UCSD-AML1 (cell line): ENCODE data around the gene PRKCA.

Experiments used
- DNase-seq: peaks from one replicate; lab custom pipeline; 2025; ENCODE audit not compliant: unreplicated experiment; lab: John Stamatoyannopoulos, UW

PRKCA gene

GRCh38 chr17:66725956-66726355, 423.5 kb downstream of the PRKCA start:
- DNase-seq = no peak

- no peak for DNase-seq
These were observed 424.0 kb downstream of the PRKCA start for GRCh38 chr17:66726371-66726770.

- no peak for DNase-seq
These were observed 424.4 kb downstream of the PRKCA start for GRCh38 chr17:66726846-66727245.

DNA sequence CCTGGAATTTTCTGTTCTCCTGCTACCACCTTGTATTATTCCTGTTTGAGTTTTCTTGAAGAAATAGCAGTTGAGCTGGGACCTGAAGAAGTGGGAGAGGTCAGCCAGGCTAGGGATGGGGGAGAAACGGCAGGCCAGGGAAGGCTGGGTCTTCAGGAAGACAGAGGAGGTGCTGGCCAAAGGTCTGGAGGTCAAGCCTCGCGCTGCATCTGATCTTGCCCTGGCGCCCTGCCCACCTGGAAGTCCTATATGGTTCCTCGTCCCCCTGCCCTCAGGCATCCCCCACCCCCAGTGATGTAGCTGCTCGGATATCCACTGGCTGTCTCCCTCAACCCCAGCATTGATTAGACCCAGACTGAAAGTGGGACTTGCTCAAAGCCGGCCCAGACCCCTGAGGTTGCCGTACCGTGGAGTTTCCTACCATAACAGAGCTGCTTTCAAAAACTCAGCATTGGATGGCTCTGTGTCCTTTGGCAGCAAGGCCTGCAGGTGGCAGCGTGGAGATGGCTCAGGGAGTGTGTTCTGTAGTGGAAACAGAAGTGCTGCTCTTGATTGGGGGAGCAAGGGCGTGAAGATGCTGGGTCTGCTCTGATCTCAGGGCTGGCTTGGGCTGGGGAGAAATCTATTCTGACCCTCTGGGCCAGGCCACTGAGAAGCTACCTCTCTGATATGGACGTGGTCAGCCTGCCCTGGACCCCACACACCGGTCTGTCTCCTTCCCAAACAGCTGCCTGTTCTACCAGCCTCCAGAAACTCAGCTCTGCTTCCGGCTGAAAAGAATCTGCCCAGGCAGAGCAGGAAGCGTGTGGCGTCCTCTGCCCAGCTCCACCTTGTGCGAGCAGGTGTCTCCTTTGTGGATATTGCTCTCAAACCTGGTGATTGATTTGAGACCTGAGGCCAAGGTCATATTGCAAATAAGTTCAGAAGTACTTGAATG, 425.5 kb downstream of the PRKCA start:
- DNase-seq = peak; percentile 53

- DNase-seq = no peak
These were observed 428.1 kb downstream of the PRKCA start for GRCh38 chr17:66730461-66730923.

DNA sequence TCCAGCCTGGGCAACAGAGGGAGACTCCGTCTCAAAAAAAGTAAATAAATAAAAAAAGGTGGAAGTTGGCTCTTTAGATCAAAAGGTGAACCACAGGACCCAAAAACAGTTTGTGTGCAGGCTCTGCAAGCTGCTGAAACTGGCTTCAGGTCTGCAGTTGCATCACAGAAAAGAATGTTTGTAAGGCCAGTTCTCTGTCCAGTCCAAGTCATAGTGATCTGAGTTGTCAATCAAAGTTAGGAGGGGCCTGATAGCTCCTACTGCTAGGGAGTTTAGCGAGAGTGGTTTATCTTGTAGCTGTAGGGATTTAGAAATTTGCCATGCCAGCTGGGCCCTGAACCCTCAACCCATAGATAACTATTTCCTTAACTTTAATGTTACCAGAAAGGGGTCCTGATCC, 431.3 kb downstream of the PRKCA start:
- no peak for DNase-seq

DNA sequence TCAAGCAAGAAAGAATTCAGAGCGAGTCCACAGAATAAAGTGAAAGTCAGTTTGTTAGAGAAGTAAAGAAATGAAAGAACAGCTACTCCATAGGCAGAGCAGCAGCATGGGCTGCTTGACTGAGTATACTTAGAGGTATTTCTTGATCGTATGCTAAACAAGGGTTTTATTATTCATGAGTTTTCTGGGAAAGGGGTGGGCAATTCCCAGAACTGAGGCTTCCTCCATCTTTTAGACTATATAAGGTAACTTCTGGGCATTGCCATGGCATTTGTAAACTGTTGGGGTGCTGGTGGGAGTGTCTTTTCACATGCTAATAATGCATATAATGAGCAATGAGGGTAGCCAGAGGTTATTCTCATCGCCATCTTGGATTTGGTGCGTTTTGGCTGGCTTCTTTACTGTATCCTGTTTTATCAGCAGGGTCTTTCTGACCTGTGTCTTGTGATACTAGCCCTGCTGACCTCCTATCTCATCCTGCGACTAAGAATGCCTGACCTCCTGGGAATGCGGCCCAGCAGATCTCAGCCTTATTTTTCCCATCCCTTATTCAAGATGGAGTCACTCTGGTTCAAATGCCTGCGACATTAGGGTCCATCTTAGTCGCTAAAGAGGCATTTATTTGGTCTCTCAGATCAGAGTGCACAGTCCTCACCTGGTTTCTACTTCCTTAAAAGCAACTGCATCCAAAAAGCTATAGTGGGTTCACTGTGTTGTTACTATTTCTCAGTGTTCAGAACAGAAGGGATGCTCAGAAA, 432.0 kb downstream of the PRKCA start:
- no peak for DNase-seq

DNA sequence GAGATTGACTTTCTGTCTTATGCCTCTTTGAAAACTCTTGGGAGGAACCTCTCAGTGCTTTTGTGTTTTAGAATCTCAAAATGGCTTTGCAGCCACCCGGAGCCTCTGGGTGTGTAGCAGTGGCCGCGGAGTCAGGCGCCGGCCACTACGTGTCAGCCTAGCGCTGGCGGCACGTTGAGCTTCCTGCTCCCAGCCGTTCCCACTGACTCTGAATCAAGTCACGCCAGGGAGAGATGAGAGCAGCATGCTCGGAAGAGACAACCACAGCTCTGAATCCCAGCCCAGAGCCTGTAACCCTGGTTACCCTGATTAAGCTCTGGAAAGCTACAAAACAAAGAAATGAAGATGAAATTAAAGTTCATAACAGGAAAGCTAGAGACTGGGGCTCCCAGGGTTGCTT, 435.1 kb downstream of the PRKCA start:
- no peak for DNase-seq

DNA sequence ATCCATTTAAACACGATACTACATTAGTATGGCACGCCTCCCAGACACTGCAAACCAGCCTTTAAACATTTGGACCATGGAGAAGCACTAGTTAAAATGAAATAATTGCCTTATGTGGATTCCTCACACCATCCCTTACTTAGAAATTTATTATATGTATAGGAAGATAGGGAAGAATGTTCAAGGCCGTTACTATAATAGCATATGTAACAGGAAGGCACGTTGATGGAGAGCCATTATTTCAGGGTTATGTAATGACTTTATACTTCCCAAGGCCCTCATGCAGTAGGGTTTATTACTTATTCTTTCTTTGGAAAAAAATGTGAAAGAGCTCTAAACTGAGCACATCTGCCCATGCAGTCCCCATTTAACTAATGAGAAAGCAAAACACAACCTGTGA, 435.9 kb downstream of the PRKCA start:
- DNase-seq = no peak

DNA sequence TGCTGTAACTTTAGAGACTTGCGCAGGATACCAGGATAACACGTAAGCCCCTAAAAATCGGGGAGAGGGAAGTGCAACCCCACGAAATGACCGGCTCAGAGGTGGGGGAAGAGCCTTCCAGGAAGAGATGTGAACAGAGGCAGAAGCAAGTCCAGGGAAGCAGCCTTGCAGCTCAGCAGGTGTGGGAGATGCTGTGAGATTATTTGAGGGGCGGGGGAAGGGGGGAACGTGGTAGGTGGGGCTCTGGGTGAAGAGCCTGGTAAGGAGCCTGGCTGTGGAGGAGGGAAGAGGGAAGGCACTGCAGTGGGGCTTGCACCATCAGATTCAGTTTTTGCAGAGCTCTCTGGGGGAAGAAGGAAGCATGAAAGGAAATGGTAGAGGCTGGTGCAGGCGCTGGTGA, 437.1 kb downstream of the PRKCA start:
- DNase-seq = no peak

- no peak for DNase-seq
These were observed 437.8 kb downstream of the PRKCA start for GRCh38 chr17:66740226-66740625.

- DNase-seq = no peak
These were observed 441.1 kb downstream of the PRKCA start for GRCh38 chr17:66743511-66743910.

DNA sequence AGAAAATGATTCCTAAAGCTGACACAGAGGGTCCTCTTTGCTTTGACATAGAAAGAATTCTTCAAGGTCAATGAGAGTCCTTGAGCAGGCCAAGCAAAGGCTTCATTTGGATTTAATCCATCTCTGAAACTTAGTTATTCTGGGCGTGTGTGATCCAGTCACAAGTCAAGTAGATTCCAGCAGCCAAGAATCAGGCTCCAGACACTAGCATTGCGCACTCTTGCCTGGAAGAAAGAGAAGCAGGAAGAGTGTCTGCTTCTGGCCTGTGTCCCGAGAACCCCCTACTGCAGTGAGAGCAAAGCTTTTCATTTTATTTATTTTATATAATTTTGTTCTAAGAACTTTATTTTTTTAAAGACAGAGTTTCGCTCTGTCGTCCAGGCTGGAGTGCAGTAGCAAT, 444.3 kb downstream of the PRKCA start:
- no peak for DNase-seq

- no peak for DNase-seq
These were observed 445.3 kb downstream of the PRKCA start for GRCh38 chr17:66747578-66748275.

DNA sequence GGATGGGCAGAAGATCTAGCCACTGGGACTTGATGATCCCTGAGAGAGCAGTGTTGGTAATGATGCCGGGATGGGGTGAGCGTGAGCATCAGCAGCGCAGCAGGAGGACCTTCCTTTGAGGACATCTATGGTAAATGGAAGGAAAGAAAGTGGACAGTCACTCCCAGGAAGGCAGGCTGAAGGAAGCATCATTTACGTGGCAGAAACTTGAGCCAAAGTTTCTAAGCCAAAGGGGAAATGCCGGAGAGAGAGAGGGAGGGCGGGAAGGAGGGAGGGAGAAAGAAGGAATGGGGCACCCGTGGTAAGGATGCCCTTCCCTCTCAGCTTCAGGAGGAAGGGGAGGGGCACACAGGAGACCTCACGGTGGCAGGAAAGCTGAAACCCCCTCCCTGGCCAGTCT, 446.2 kb downstream of the PRKCA start:
- DNase-seq = no peak

DNA sequence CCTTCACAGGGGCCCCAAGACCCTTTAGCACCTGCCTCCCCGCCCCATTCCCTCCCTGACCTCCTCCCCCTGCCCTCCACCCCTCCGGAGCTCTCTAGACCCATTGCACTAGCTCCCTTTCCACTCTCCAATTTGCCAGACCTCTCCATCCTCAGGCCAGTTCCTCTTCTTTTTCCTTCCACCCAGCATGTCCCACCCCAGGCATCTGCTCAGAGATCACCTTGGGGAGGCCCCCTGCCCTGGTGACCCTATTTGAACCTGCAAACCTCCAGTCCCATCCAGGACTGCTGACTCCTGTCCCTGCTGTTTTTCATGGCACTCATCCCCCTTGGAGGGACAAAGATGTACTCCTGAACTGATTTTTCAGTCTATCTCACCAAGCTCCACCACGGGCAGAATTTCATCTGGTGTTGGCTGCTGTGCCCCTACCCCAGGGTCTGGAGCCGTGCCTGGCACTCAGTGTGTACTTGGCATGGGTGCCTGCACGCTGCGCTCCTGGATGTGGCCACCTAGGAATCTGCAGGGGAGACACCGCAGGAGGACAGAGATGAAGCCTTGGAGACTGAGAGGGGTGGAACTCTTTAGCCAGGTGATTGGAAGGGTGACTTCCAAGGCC, 446.9 kb downstream of the PRKCA start:
- no peak for DNase-seq

GRCh38 chr17:66750116-66750515, 447.7 kb downstream of the PRKCA start:
- DNase-seq = no peak

DNA sequence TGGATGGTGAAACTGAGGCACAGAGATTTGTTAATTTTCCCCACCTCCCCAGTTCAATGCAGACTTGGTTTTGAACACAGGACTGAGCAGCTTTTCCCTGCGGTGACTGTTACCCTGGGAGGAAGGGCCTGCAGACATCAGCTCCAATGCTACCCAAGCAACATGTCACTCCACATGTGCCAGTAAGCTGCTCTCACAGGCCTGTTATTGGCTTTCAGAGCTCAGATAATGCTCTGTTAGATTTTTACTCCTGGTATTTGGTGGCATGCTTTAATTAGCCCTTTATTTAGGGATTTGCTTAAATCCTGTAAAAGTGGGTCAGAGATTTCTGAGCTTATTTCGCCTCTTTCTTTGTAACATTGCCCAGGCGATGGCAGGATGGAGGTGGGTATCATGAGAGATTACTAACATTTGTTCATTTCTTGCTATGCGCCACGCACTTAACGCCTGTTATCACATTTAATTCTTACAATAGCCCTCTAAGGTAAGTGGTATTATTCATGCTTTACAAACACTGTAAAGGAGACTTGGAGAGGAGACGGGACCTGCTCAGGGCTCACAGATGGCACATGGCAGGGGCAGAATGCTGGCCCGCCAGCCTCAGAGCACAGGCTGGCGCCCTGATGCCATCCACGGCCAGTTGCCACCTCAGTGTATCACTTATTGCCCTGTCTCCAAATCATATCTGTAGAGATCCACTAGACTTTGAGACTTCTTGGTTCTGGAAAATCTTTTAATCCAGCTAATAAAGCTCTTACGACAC, 448.5 kb downstream of the PRKCA start:
- DNase-seq = no peak

DNA sequence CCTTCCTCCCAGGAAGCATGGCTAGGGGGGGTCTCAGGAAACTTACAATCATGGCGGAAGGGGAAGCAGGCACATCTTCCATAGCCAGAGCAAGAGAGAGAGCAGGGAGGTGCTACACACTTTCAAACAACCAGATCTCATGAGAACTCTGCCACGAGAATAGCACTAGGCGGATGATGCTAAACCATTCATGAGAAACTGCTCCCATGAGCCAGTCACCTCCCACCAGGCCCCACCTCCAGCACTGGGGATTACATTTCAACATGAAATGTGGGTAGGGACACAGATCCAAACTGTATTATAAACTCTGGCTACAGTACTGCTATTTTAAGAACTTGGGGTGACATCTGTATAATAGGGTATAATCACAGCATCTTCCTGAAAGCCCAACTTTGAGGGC, 449.4 kb downstream of the PRKCA start:
- no peak for DNase-seq

DNA sequence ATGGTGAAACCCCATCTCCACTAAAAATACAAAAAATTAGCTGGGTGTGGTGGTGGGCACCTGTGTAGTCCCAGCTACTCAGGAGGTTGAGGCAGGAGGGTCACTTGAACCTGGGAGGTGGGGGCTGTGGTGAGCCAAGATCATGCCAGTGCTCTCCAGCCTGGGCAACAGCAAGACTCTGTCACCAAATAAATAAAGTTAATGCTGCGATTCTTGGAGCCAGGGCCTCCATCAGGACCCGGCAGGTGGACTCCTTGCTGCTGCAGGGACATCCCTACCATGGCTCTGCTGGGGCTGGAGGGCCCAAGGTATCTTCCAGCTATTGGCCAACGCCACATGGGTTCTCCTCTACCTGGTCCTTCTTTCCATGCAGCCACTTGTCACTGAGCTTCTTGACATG, 450.0 kb downstream of the PRKCA start:
- no peak for DNase-seq
